SIG-M5 treated with dmso at 0.1 percent for 504 hours (cell line): Measurements from ENCODE around the gene SHISAL2A.

Experiments used
- DNase-seq: peaks from one replicate; lab custom pipeline; 2025; ENCODE audit not compliant: unreplicated experiment; lab: John Stamatoyannopoulos, UW

SHISAL2A gene

GRCh38 chr1:52632732-52633290 is at the start of gene SHISAL2A:
SHISAL2A (plus strand) TSS chr1:52633168; CDS start chr1:52633494, 326 bp downstream.
- peak; percentile 15 for DNase-seq

- DNase-seq: no peak
Observed at GRCh38 chr1:52585474-52585873, 47.5 kb upstream of the SHISAL2A start.

- DNase-seq: no peak
Observed at GRCh38 chr1:52588027-52588426, 44.9 kb upstream of the SHISAL2A start.

- peak; percentile 60 for DNase-seq
Observed at GRCh38 chr1:52588535-52588934, 44.4 kb upstream of the SHISAL2A start.

- DNase-seq: no peak
Observed at GRCh38 chr1:52590266-52590665, 42.7 kb upstream of the SHISAL2A start.

GRCh38 chr1:52592637-52593323 is 40.2 kb upstream of the SHISAL2A start:
- no peak for DNase-seq

- DNase-seq: no peak
Observed at GRCh38 chr1:52593495-52593894, 39.5 kb upstream of the SHISAL2A start.

- no peak for DNase-seq
Observed at GRCh38 chr1:52595061-52595460, 37.9 kb upstream of the SHISAL2A start.

GRCh38 chr1:52597912-52598311 is 35.1 kb upstream of the SHISAL2A start:
- no peak for DNase-seq

- DNase-seq: no peak
Observed at GRCh38 chr1:52598729-52599128, 34.2 kb upstream of the SHISAL2A start.

- DNase-seq: no peak
Observed at GRCh38 chr1:52599236-52599635, 33.7 kb upstream of the SHISAL2A start.

- no peak for DNase-seq
Observed at GRCh38 chr1:52600533-52601179, 32.3 kb upstream of the SHISAL2A start.

GRCh38 chr1:52601519-52601918 is 31.4 kb upstream of the SHISAL2A start:
- no peak for DNase-seq

GRCh38 chr1:52601991-52602855 is 30.7 kb upstream of the SHISAL2A start, which contains the start of gene GPX7:
GPX7 (plus strand) TSS chr1:52602371; CDS start chr1:52602410, 39 bp downstream.
- no peak for DNase-seq

GRCh38 chr1:52602856-52603600 is 29.9 kb upstream of the SHISAL2A start:
- no peak for DNase-seq

- DNase-seq: no peak
Observed at GRCh38 chr1:52603630-52604029, 29.3 kb upstream of the SHISAL2A start.

GRCh38 chr1:52604063-52604770 is 28.8 kb upstream of the SHISAL2A start:
- DNase-seq: no peak

GRCh38 chr1:52613636-52614373 is 19.2 kb upstream of the SHISAL2A start:
- DNase-seq: no peak

- DNase-seq: no peak
Observed at GRCh38 chr1:52614671-52615070, 18.3 kb upstream of the SHISAL2A start.
